IPS DF 6.9 (cell line): ENCODE results near the gene MARS1.

ENCODE experiments used
- DNase-seq: peaks from one replicate; pipeline ENCODE4 v3.0.0-alpha.2; 2013; ENCODE audit warnings: low read depth, low spot score
- H3K27ac ChIP-seq: one replicate; pipeline ENCODE4 v1.5.1; 2013; ENCODE audit warnings: low read length, control low read depth
- H3K27me3 ChIP-seq: 2 replicates; pipeline ENCODE4 v1.6.1; 2013; ENCODE audit warnings: mild to moderate bottlenecking, low read length; ENCODE audit not compliant: control insufficient read depth, insufficient read depth
- H3K36me3 ChIP-seq: 2 replicates; pipeline ENCODE4 v1.6.1; 2013; ENCODE audit warnings: low read length; ENCODE audit not compliant: control insufficient read depth, insufficient read depth
- H3K4me1 ChIP-seq: 2 replicates; pipeline ENCODE4 v1.6.1; 2013; ENCODE audit warnings: low read length; ENCODE audit not compliant: control insufficient read depth, insufficient read depth
- H3K4me3 ChIP-seq: 2 replicates; pipeline ENCODE4 v1.5.1; 2013; ENCODE audit warnings: mild to moderate bottlenecking, low read length
- H3K9me3 ChIP-seq: 2 replicates; pipeline ENCODE4 v1.6.1; 2013; ENCODE audit warnings: low read length, inconsistent platforms; ENCODE audit not compliant: control insufficient read depth, insufficient read depth
- WGBS: extraction: QIAGEN DNeasy Blood & Tissue Kit; methylation state at CpG from one replicate; pipeline ENCODE4 v1.1.7; 2013; ENCODE audit warnings: mixed read lengths, missing lambda C conversion rate; ENCODE audit not compliant: insufficient read length, insufficient coverage; 5-methylcytosine and 5-hydroxymethylcytosine counted together

MARS1 gene

GRCh38 chr12:57465030-57465746 is 22.7 kb upstream of the MARS1 start:
- no peaks in the 10 kb centered on the region for H3K27me3 ChIP-seq
- H3K4me1 ChIP-seq: peaks cover 2% of the 10 kb centered on the region; the same call in 1 of the 2 replicates
- H3K36me3 ChIP-seq: no peaks in the 10 kb centered on the region
- no peaks in the 10 kb centered on the region for H3K9me3 ChIP-seq
- H3K4me3 ChIP-seq: no peak overlapping the region
- no peak for DNase-seq
- no CpG with 5 or more reads among the region's 6 CpGs for WGBS
- no peak overlapping the region for H3K27ac ChIP-seq

- Histone ChIP-seq H3K4me3 (no peak overlapping the region), H3K4me1 (peaks cover 2% of the 10 kb centered on the region; the same call in 1 of the 2 replicates), H3K27ac (no peak overlapping the region), H3K9me3 (no peaks in the 10 kb centered on the region), H3K27me3 (no peaks in the 10 kb centered on the region), H3K36me3 (no peaks in the 10 kb centered on the region)
- DNase-seq: no peak
- no CpG with 5 or more reads among the region's 14 CpGs for WGBS
Observed at GRCh38 chr12:57465747-57466505, 21.9 kb upstream of the MARS1 start.

GRCh38 chr12:57467212-57467874 is 20.5 kb upstream of the MARS1 start:
- H3K4me1 ChIP-seq: peaks cover 2% of the 10 kb centered on the region
- H3K27me3 ChIP-seq: peaks cover under 1% of the 10 kb centered on the region; the same call in 1 of the 2 replicates
- no peak overlapping the region for H3K27ac ChIP-seq
- H3K4me3 ChIP-seq: no peak overlapping the region
- no peaks in the 10 kb centered on the region for H3K9me3 ChIP-seq
- no CpG with 5 or more reads among the region's 12 CpGs for WGBS
- no peaks in the 10 kb centered on the region for H3K36me3 ChIP-seq
- DNase-seq: no peak

- Histone ChIP-seq H3K4me3 (no peak overlapping the region), H3K9me3 (no peaks in the 10 kb centered on the region), H3K27ac (no peak overlapping the region), H3K27me3 (peaks cover 2% of the 10 kb centered on the region; the same call in 1 of the 2 replicates), H3K36me3 (no peaks in the 10 kb centered on the region), H3K4me1 (peaks cover under 1% of the 10 kb centered on the region)
- DNase-seq: no peak
- no CpG with 5 or more reads among the region's 11 CpGs for WGBS
Observed at GRCh38 chr12:57467915-57468314, 20.0 kb upstream of the MARS1 start.

GRCh38 chr12:57469296-57470164 is 18.3 kb upstream of the MARS1 start:
- no peaks in the 10 kb centered on the region for H3K36me3 ChIP-seq
- peaks cover 13% of the 10 kb centered on the region for H3K27me3 ChIP-seq
- H3K4me3 ChIP-seq: no peak overlapping the region
- no peaks in the 10 kb centered on the region for H3K9me3 ChIP-seq
- H3K27ac ChIP-seq: no peak overlapping the region
- no peaks in the 10 kb centered on the region; the same call in 1 of the 2 replicates for H3K4me1 ChIP-seq
- DNase-seq: no peak
- no CpG with 5 or more reads among the region's 10 CpGs for WGBS

- H3K36me3 ChIP-seq: no peaks in the 10 kb centered on the region; the same call in 1 of the 2 replicates
Observed at GRCh38 chr12:57470286-57470969, 17.4 kb upstream of the MARS1 start.

GRCh38 chr12:57470970-57471656 is 16.8 kb upstream of the MARS1 start:
- no peaks in the 10 kb centered on the region; the same call in 1 of the 2 replicates for H3K36me3 ChIP-seq
- DNase-seq: no peak
- peaks cover 28% of the 10 kb centered on the region for H3K27me3 ChIP-seq
- WGBS: no CpG with 5 or more reads among the region's 4 CpGs
- H3K4me1 ChIP-seq: no peaks in the 10 kb centered on the region; the same call in none of the 2 replicates
- no peak overlapping the region for H3K4me3 ChIP-seq
- H3K9me3 ChIP-seq: no peaks in the 10 kb centered on the region
- H3K27ac ChIP-seq: no peak overlapping the region

More at GRCh38 chr12:57470286-57470969, 17.4 kb upstream of the MARS1 start:
- Histone ChIP-seq H3K9me3 (no peaks in the 10 kb centered on the region), H3K4me1 (no peaks in the 10 kb centered on the region; the same call in none of the 2 replicates), H3K27ac (no peak overlapping the region), H3K27me3 (peaks cover 22% of the 10 kb centered on the region), H3K4me3 (no peak overlapping the region)
- no CpG with 5 or more reads among the region's 14 CpGs for WGBS
- DNase-seq: no peak

GRCh38 chr12:57471661-57472060 is 16.2 kb upstream of the MARS1 start:
- H3K27ac ChIP-seq: no peak overlapping the region
- H3K4me1 ChIP-seq: no peaks in the 10 kb centered on the region; the same call in none of the 2 replicates
- H3K9me3 ChIP-seq: no peaks in the 10 kb centered on the region
- peaks cover 33% of the 10 kb centered on the region for H3K27me3 ChIP-seq
- H3K4me3 ChIP-seq: no peak overlapping the region
- no peaks in the 10 kb centered on the region; the same call in 1 of the 2 replicates for H3K36me3 ChIP-seq
- no peak for DNase-seq
- no CpG with 5 or more reads among the region's 3 CpGs for WGBS

GRCh38 chr12:57472391-57472790 is 15.5 kb upstream of the MARS1 start:
- WGBS: no CpG with 5 or more reads among the region's 3 CpGs
- Histone ChIP-seq H3K27me3 (peaks cover 35% of the 10 kb centered on the region), H3K4me3 (no peak overlapping the region), H3K27ac (no peak overlapping the region), H3K9me3 (no peaks in the 10 kb centered on the region), H3K4me1 (no peaks in the 10 kb centered on the region; the same call in none of the 2 replicates), H3K36me3 (no peaks in the 10 kb centered on the region; the same call in 1 of the 2 replicates)
- no peak for DNase-seq
